Gastrocnemius medialis (tissue), 4 donors: ENCODE measurements around the gene HDAC4. TPM values are rescaled to one million over a fixed set of nuclear protein-coding genes. Genes with fewer than 3 reads are reported as not detected.
A peak's percentile ranks its signal among the peaks of the same experiment; 100 is the strongest.

Source experiments
- ATAC-seq, 2 donors: fragments of 150-250 bp; one replicate each; pipeline ENCODE4 v1.9.1; 2016
- DNase-seq, 2 donors: peaks; one replicate each; pipeline ENCODE4 v3.0.0-alpha.2; 2019
- H3K27ac ChIP-seq, 4 donors: fragments of 200-600 bp; sonication (generic); 1 replicate in 1 of 4; 2 replicates in 3 of 4; pipeline ENCODE4 v1.5.1; 2016 to 2018; ENCODE audit warnings: mild to moderate bottlenecking in 2 of 4, moderate library complexity in 1 of 4
- H3K27me3 ChIP-seq, 3 donors: fragments of 200-600 bp; sonication (generic) in 2 of 3; 1 replicate in 1 of 3; 2 replicates in 2 of 3; pipeline versions ENCODE4 v1.5.1 to v1.6.0; 2016 to 2019; ENCODE audit warnings: mild to moderate bottlenecking in 1 of 3, moderate library complexity in 1 of 3
- H3K36me3 ChIP-seq, 2 donors: fragments of 200-600 bp; sonication (generic) in 1 of 2; one replicate each; pipeline ENCODE4 v1.5.1; 2017 to 2018
- H3K4me1 ChIP-seq, 2 donors: fragments of 200-600 bp; sonication (generic) in 1 of 2; one replicate each; pipeline ENCODE4 v1.5.1; 2016 to 2017; ENCODE audit warnings: mild to moderate bottlenecking in 2 of 2
- H3K4me3 ChIP-seq, 4 donors: fragments of 200-600 bp; sonication (generic) in 3 of 4; 1 replicate in 1 of 4; 2 replicates in 3 of 4; pipeline ENCODE4 v1.5.1; 2016 to 2019; ENCODE audit warnings: mild to moderate bottlenecking in 2 of 4
- H3K9me3 ChIP-seq, 3 donors: fragments of 200-600 bp; sonication (generic) in 2 of 3; 1 replicate in 1 of 3; 2 replicates in 2 of 3; pipeline ENCODE4 v1.5.1; 2016 to 2019
- POLR2A ChIP-seq, 2 donors: fragments of 450-650 bp; IDR thresholded peaks; one replicate each; pipeline ENCODE4 v1.6.1; 2017; ENCODE audit warnings: antibody characterized with exemption in 2 of 2, mild to moderate bottlenecking in 2 of 2, moderate library complexity in 2 of 2
- in situ Hi-C, 4 donors: fragments of 200-750 bp; cut with MboI; loops; one replicate each; pipeline versions ENCODE4 v1.15.0 to v1.8.0; 2017; ENCODE audit warnings: low sequenced_read_pairs in 4 of 4
- intact Hi-C: fragments of 100-400 bp; cut with DNase I; formaldehyde crosslinking; loops from one replicate; pipeline ENCODE4 v1.15.1; 2023; ENCODE audit warnings: low total_unique reads
- total RNA-seq, 4 donors: library from RNA; depleted of rRNA; stranded (reverse); fragments of >200 nt; gene quantifications; one replicate each; pipeline versions ENCODE4 v1.1.0 to v1.2.3, GENCODE V29; 2016
- TF ChIP-seq, protein P1 (sequence below), 5 experiments: fragments of 450-650 bp in 3 of 5; fragments of 200-600 bp in 2 of 5; sonication (generic) in 2 of 5; IDR thresholded peaks in 4 of 5; conservative IDR thresholded peaks in 1 of 5; 1 replicate in 4 of 5; 2 replicates in 1 of 5; pipeline ENCODE4 v1.5.1; 2016 to 2019; ENCODE audit warnings: antibody characterized with exemption in 5 of 5, mild to moderate bottlenecking in 3 of 5, moderate library complexity in 3 of 5

The HDAC4 gene
- total RNA-seq, 4 donors from 2014 or later = 23.6 to 257 (median 119) TPM

DNA sequence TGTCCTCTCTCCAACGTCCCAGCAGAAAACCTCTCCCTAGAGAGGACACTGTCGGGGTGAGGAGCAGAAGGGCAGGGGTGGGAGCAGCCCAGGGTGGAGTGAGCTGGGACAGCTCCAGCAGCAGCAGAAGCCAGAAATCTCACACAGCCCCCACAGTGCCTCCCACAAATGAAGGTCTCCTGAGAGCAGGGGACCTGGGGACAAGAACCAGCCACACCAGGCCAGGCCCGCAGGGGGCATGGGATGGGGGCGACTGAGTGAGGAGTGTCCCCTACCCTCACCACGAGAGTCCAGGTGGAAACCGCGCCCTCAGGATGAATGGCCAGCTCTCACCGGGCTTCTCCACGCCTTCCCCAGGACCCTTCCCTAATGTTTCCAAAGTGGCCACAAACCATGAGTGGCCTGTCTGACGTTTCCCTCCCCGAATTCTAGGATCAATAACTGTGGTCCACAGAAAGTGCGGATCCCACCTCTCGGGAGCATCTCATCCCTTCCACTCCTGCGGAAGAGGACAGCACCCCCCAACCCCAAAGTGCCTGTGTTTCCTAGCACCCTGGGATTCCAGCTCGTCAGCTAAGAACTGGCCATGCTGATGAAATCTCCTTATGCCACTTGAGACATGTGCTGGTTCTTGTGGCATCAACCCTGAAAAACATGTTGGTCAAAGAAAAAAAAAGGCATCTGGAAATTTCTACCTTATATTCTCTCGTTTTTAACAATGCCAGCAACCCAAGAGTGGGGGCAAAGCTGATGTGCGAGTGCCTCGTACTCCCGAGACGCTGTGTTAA is 121.1 kb downstream of the HDAC4 start:
- peaks cover 66 to 74% of the 10 kb centered on the region in 2 donors for H3K4me1 ChIP-seq
- DNase-seq = peak; percentile 3 to 22
- H3K36me3 ChIP-seq = no peaks in the 10 kb centered on the region
- no peaks in the 10 kb centered on the region for H3K9me3 ChIP-seq
- intact Hi-C loops = no loop called here
- H3K27me3 ChIP-seq = no peaks in the 10 kb centered on the region
- H3K4me3 ChIP-seq = no peak overlapping the region
- H3K27ac ChIP-seq = peak overlapping the region; percentile 94 to 99 (median 98)
- in situ Hi-C loops = no loop called here
- no peak for ATAC-seq
- TF ChIP-seq, protein P1, sequence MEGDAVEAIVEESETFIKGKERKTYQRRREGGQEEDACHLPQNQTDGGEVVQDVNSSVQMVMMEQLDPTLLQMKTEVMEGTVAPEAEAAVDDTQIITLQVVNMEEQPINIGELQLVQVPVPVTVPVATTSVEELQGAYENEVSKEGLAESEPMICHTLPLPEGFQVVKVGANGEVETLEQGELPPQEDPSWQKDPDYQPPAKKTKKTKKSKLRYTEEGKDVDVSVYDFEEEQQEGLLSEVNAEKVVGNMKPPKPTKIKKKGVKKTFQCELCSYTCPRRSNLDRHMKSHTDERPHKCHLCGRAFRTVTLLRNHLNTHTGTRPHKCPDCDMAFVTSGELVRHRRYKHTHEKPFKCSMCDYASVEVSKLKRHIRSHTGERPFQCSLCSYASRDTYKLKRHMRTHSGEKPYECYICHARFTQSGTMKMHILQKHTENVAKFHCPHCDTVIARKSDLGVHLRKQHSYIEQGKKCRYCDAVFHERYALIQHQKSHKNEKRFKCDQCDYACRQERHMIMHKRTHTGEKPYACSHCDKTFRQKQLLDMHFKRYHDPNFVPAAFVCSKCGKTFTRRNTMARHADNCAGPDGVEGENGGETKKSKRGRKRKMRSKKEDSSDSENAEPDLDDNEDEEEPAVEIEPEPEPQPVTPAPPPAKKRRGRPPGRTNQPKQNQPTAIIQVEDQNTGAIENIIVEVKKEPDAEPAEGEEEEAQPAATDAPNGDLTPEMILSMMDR (IDR thresholded peaks at IDR 0.05 in 4 of 5, conservative IDR thresholded peaks at IDR 0.05 in 1 of 5) = no peak
- no peak for TF ChIP-seq POLR2A (IDR thresholded peaks at IDR 0.05)

DNA sequence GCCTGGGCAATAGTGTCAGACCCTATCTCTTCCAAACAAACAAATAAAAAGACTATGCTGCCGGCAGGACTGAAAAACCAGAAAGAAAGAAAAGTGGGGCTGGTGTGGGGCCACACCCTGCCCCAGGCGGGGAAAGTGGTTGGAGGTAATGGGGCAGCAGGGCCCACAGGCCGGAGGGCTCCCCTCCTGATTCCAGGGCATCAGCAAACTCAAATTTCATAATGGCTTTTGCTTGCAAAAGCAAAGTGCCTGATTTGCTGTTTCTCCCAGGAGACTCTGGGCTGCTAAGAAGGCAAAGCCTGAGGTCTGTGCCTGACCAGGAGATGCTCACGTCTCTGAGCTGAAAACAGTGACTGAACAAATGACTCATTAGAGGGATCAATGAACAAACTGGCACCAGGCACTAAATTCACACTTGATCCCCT is 121.9 kb downstream of the HDAC4 start:
- H3K4me3 ChIP-seq = no peak overlapping the region
- H3K27ac ChIP-seq = peak overlapping the region; percentile 94 to 99 (median 98)
- H3K4me1 ChIP-seq = peaks cover 69 to 74% of the 10 kb centered on the region in 2 donors
- no peaks in the 10 kb centered on the region for H3K27me3 ChIP-seq
- TF ChIP-seq POLR2A (IDR thresholded peaks at IDR 0.05) = peak; percentile 61 to 80
- TF ChIP-seq, protein P1 (IDR thresholded peaks at IDR 0.05 in 4 of 5, conservative IDR thresholded peaks at IDR 0.05 in 1 of 5) = no peak
- in situ Hi-C loops = no loop called here
- ATAC-seq (peak; percentile 17 to 48), DNase-seq (peak; percentile 50 to 56)
- H3K9me3 ChIP-seq = no peaks in the 10 kb centered on the region
- no peaks in the 10 kb centered on the region for H3K36me3 ChIP-seq
- intact Hi-C loops = no loop called here

DNA sequence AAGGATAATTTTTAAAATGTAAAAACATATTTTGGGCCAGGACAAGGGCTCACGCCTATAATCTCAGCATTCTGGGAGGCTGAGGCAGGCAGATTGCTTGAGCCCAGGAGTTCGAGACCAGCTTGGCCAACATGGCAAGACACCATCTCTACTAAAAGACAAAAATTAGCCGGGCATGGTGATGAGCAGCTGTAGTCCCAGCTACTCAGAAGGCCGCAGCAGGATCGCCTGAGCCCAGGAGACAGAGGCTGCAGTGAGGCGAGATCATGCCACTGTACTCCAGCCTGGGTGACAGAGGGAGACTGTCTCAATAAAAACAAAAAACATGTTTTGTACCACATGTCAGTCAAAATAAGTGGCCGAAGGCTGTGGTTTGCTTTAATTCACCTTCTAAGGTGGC is 122.5 kb downstream of the HDAC4 start:
- H3K4me1 ChIP-seq = peaks cover 72 to 75% of the 10 kb centered on the region in 2 donors
- ATAC-seq (no peak), DNase-seq (no peak)
- no peak for TF ChIP-seq POLR2A (IDR thresholded peaks at IDR 0.05)
- TF ChIP-seq, protein P1 (IDR thresholded peaks at IDR 0.05 in 4 of 5, conservative IDR thresholded peaks at IDR 0.05 in 1 of 5) = no peak
- no peaks in the 10 kb centered on the region for H3K36me3 ChIP-seq
- no peaks in the 10 kb centered on the region for H3K9me3 ChIP-seq
- H3K4me3 ChIP-seq = peak overlapping the region in 1 of 4 donors; percentile 5
- no peaks in the 10 kb centered on the region for H3K27me3 ChIP-seq
- peak overlapping the region; percentile 94 to 99 (median 98) for H3K27ac ChIP-seq
- in situ Hi-C loops (no loop called here), intact Hi-C loops (no loop called here)

DNA sequence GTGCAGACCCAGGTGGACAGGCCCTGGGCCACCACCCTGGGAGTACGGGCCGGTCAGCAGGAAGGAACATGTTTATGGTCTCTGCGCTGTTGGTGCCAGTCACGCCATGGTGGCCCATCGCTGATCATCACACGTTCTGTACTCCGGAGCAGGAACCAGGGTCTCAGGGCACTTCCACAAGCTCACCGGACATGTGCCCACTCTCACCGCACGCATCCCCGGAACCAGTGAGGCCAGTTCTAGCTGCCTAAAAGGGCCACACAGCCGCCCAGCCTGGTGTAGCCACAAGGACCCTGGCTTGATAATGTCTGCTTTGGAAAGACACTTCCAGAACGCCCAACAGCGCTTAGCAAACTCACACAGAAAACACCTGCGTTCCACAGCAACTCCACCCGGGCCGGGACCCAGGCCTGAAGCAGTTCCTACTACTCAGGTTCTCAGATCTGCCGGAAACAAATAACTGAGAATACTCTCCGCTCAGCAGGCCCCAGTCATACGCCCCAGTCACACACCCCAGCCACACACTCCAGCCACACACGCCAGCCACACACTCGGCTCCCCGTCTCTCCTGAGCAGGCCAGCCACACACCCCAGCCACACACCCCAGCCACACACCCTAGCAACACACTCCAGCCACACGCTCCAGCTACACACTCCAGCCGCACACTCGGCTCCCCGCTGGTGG is 123.3 kb downstream of the HDAC4 start:
- TF ChIP-seq POLR2A (IDR thresholded peaks at IDR 0.05) = peak in 1 of 2 donors; percentile 5
- TF ChIP-seq, protein P1 (IDR thresholded peaks at IDR 0.05 in 4 of 5, conservative IDR thresholded peaks at IDR 0.05 in 1 of 5) = no peak
- no peaks in the 10 kb centered on the region for H3K27me3 ChIP-seq
- H3K4me3 ChIP-seq = peak overlapping the region in 3 of 4 donors; percentile 30 to 46 (median 45)
- in situ Hi-C loops (no loop called here), intact Hi-C loops (loop anchor here (2.0 kb wide), 1 partner anchor 33 kb away; no protein-coding TSS in a partner anchor)
- peaks cover 77 to 83% of the 10 kb centered on the region in 2 donors for H3K4me1 ChIP-seq
- DNase-seq (no peak), ATAC-seq (no peak)
- H3K9me3 ChIP-seq = no peaks in the 10 kb centered on the region
- H3K36me3 ChIP-seq = no peaks in the 10 kb centered on the region
- H3K27ac ChIP-seq = peak overlapping the region; percentile 94 to 99 (median 98)
